ENCODE results near the gene VPS18. TPM values are rescaled to one million over a fixed set of nuclear protein-coding genes. Genes with fewer than 3 reads are reported as not detected.

Gene VPS18
- total and polyA plus RNA-seq, 2 experiments from 2014 or later, result 5.9 to 42.5 TPM

- TF ChIP-seq ETS1 (IDR thresholded peaks at IDR 0.05) (no peak), ZNF114 (CRISPR knock-in tag; IDR thresholded peaks at IDR 0.05) (no peak), CREB1 (CRISPR knock-in tag; IDR thresholded peaks at IDR 0.05; ENCODE audit: low read depth) (no peak)
Measured at GRCh38 chr15:40854161-40854560, 40.1 kb upstream of the VPS18 start (continued).

GRCh38 chr15:40855706-40856234, 38.5 kb upstream of the VPS18 start:
- no peak overlapping the region for H3K4me3 ChIP-seq
- TF ChIP-seq STAT1 (IDR thresholded peaks at IDR 0.05; ENCODE audit: unreplicated experiment) (no peak), ETS1 (IDR thresholded peaks at IDR 0.05) (no peak), POLR2AphosphoS5 (IDR thresholded peaks at IDR 0.05; ENCODE audit: low read depth) (no peak), ZNF114 (CRISPR knock-in tag; IDR thresholded peaks at IDR 0.05) (no peak), JUNB (IDR thresholded peaks at IDR 0.05; ENCODE audit: unreplicated experiment) (no peak), CREB1 (CRISPR knock-in tag; IDR thresholded peaks at IDR 0.05; ENCODE audit: low read depth) (no peak), EZH2 (IDR thresholded peaks at IDR 0.05; ENCODE audit: low read depth, unreplicated experiment) (no peak), ZNF331 (CRISPR knock-in tag; IDR thresholded peaks at IDR 0.05; ENCODE audit: low read depth) (no peak), REST (IDR thresholded peaks at IDR 0.05; ENCODE audit: unreplicated experiment) (no peak), CTCF (conservative IDR thresholded peaks at IDR 0.05; ENCODE audit: low read depth in 2 of 2) (no peak)
- TF ChIP-seq, protein P1, sequence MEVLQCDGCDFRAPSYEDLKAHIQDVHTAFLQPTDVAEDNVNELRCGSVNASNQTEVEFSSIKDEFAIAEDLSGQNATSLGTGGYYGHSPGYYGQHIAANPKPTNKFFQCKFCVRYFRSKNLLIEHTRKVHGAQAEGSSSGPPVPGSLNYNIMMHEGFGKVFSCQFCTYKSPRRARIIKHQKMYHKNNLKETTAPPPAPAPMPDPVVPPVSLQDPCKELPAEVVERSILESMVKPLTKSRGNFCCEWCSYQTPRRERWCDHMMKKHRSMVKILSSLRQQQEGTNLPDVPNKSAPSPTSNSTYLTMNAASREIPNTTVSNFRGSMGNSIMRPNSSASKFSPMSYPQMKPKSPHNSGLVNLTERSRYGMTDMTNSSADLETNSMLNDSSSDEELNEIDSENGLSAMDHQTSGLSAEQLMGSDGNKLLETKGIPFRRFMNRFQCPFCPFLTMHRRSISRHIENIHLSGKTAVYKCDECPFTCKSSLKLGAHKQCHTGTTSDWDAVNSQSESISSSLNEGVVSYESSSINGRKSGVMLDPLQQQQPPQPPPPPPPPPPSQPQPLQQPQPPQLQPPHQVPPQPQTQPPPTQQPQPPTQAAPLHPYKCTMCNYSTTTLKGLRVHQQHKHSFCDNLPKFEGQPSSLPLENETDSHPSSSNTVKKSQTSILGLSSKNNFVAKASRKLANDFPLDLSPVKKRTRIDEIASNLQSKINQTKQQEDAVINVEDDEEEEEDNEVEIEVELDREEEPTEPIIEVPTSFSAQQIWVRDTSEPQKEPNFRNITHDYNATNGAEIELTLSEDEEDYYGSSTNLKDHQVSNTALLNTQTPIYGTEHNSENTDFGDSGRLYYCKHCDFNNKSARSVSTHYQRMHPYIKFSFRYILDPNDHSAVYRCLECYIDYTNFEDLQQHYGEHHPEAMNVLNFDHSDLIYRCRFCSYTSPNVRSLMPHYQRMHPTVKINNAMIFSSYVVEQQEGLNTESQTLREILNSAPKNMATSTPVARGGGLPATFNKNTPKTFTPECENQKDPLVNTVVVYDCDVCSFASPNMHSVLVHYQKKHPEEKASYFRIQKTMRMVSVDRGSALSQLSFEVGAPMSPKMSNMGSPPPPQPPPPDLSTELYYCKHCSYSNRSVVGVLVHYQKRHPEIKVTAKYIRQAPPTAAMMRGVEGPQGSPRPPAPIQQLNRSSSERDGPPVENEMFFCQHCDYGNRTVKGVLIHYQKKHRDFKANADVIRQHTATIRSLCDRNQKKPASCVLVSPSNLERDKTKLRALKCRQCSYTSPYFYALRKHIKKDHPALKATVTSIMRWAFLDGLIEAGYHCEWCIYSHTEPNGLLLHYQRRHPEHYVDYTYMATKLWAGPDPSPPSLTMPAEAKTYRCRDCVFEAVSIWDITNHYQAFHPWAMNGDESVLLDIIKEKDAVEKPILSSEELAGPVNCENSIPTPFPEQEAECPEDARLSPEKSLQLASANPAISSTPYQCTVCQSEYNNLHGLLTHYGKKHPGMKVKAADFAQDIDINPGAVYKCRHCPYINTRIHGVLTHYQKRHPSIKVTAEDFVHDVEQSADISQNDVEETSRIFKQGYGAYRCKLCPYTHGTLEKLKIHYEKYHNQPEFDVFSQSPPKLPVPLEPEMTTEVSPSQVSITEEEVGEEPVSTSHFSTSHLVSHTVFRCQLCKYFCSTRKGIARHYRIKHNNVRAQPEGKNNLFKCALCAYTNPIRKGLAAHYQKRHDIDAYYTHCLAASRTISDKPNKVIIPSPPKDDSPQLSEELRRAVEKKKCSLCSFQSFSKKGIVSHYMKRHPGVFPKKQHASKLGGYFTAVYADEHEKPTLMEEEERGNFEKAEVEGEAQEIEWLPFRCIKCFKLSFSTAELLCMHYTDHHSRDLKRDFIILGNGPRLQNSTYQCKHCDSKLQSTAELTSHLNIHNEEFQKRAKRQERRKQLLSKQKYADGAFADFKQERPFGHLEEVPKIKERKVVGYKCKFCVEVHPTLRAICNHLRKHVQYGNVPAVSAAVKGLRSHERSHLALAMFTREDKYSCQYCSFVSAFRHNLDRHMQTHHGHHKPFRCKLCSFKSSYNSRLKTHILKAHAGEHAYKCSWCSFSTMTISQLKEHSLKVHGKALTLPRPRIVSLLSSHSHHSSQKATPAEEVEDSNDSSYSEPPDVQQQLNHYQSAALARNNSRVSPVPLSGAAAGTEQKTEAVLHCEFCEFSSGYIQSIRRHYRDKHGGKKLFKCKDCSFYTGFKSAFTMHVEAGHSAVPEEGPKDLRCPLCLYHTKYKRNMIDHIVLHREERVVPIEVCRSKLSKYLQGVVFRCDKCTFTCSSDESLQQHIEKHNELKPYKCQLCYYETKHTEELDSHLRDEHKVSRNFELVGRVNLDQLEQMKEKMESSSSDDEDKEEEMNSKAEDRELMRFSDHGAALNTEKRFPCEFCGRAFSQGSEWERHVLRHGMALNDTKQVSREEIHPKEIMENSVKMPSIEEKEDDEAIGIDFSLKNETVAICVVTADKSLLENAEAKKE (CRISPR knock-in tag; IDR thresholded peaks at IDR 0.05), result no peak

More at GRCh38 chr15:40855706-40856234, 38.5 kb upstream of the VPS18 start:
- Mint-ChIP-seq H3K4me1 (peaks cover 23% of the 10 kb centered on the region), H3K27ac (no peak overlapping the region), H3K27me3 (ENCODE audit: insufficient read depth, low read depth, poor library complexity) (peaks cover 10% of the 10 kb centered on the region), H3K36me3 (ENCODE audit: low read depth) (peaks cover 60% of the 10 kb centered on the region), H3K4me3 (no peak overlapping the region), H3K9me3 (no peaks in the 10 kb centered on the region)
- H3K79me2 ChIP-seq (replicated peaks; ENCODE audit: insufficient read depth), result peaks cover 20% of the 10 kb centered on the region
- DNase-seq (ENCODE audit: low spot score) (no peak), ATAC-seq (no peak)
- H3F3A ChIP-seq (replicated peaks; ENCODE audit: low read depth), result peaks cover 17% of the 10 kb centered on the region
- H2AFZ ChIP-seq, result no peak overlapping the region
- H3K9me2 ChIP-seq (ENCODE audit: insufficient read depth), result no peaks in the 10 kb centered on the region
- H3K4me1 ChIP-seq (ENCODE audit: insufficient read depth), result no peaks in the 10 kb centered on the region; the same call in 1 of the 2 replicates
- H4K20me1 ChIP-seq (replicated peaks; ENCODE audit: insufficient read depth), result peaks cover 3% of the 10 kb centered on the region
- no peak overlapping the region for H3K4me2 ChIP-seq
- no peak overlapping the region for H3K27ac ChIP-seq (ENCODE audit: low read depth)
- peaks cover 7% of the 10 kb centered on the region for H3K36me3 ChIP-seq (ENCODE audit: insufficient read depth)
- H3K27me3 ChIP-seq (ENCODE audit: insufficient read depth), result no peaks in the 10 kb centered on the region
